HG03432 (cell line): ENCODE measurements around the gene CREB5.
"Not testable (repeated sequence)": the region's sequence is repeated elsewhere in the genome, so short reads cannot be mapped to it uniquely, and the experiment has no call there.

Experiments
- ATAC-seq: cut with Tn5 transposase; IDR thresholded peaks from one replicate; pipeline ENCODE4 v1.9.1; 2021; ENCODE audit warnings: mild to moderate bottlenecking, moderate library complexity; ENCODE audit not compliant: unreplicated experiment

CREB5 gene

DNA sequence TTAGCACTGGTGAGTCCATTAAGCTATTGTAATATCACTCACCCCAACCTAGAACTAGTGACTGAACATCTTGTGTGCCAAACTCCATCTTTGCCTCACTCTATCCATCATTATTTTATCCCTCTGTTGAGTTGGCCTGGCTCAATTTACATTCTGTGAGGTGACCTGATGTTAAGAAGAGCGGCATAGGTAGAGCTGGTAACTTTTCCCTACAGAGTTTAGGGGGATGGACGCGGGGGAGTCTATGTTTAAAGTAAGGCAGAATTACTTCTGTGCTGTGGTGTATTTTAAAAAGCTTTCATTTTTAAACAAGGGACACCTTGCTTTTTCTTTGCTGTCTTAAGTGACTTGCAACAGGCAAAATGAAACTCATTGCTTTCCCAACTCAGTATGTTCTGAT lies 186.3 kb downstream of the CREB5 start:
- no peak for ATAC-seq

DNA sequence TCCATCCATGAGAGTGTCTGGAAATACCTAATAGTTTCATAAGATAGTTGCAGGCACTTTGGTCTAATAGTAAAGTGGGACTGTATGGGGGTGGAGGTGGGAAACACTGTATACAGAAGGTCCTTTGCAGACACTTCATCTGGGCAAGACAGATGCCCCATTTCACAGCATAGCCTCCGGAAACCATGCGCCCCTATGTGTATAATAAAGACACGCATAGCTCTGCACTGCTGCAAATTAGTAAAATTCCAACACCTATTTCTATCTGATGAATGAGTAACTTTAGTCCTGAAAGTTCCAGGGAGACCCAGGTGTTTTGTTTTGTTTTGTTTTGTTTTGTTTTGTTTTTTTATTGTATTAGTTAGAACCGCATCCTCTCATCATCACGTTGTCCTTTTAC lies 187.1 kb downstream of the CREB5 start:
- ATAC-seq = no peak

DNA sequence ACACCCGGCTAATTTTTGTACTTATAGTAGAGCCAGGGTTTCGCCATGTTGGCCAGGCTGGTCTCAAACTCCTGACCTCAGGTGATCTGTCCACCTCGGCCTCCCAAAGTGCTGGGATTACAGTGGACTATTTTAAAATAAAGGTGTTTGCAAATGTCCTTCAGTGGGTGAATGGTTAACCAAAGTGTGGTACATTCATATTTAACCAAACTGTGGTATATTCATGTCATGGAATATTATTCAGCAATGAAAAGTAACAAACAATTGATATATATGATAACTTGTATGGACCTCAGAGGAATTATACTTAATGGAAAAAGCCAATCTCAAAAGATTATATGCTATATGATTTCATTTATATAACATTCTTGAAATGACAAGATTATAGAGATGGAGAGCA lies 190.0 kb downstream of the CREB5 start:
- no peak for ATAC-seq

DNA sequence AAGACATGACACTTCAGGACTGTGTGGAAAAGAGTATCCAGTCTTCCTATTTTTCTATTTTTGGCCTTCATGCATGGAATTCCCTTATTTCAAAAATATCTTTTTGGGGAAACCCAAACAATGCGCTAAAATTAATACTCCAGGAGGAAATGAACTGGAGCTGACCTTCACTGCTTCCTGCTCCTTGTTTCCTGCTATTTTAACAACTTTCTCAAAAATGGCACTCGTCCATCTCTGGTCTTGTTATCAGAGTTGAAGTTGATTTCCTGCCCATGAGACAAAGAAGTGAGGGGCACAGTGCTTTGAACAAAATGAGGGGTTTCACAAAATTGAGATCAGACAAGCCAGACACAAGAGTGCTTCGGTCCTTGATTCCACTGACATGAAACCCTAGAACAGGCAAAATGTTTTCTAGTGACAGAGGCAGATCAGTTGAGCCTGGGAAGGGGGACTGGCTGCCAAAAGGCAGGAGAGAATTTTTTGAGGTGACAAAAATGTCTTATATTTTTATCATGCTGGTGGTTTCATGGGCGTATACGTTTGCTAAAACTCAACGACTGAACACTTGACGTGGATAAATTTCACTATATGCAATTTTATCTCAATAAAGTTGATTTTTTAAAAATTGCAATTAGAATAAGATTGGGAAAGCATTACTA lies 193.2 kb downstream of the CREB5 start:
- ATAC-seq = no peak

DNA sequence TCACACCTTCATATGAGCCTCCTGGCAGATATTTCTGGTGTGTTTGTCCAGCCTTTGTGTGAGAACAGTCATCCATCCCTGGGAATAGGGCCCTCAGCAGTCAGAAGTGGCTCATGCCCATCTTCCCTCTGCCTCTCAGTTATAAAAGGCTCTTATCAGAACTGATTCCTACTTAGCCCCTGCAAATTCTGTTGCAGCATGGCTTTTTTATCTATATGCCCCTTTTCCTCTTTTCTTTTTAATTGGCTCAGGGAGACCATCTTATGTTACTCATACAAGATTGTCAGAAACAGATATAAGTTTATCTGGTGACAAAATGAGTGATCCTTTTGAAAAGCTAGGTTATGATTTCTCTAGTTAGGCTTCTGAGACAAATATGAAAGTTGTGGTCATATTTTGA lies 194.1 kb downstream of the CREB5 start:
- ATAC-seq = no peak

DNA sequence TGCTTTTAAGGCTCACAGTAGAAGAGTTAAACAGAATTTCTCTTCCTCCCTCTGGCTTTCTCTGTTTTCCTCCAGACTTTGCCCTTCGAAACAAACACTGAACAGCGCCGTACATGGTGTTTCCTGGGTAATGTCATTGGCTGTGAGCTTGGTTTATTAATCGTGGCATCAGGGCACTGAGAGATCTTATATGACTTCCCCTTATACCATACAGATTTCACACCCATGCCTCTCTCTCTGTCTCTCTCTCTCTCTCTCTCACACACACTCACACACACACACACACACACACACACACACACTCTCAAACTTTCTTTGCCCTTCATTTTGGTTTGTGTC lies 195.5 kb downstream of the CREB5 start:
- ATAC-seq = no peak

DNA sequence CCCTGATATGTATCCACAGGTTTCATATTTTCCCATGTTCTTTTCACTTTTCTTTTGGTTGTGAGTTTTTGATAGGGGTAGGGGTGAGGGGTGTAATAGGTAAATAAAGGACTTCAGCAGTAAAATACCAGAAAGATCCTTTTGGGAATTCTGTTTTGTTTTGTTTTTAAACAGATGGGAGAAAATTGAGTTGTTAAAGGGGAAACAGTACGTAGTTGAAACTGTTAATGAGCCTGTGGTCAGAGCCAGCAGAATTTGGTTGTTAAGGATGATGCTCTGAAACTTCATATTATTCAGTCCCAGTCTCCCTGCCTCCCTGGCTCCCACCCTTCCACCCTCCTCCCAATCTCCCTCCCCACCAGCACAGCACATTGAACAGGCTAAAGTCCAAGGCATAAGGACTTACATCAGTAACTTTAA lies 195.9 kb downstream of the CREB5 start:
- ATAC-seq = no peak

DNA sequence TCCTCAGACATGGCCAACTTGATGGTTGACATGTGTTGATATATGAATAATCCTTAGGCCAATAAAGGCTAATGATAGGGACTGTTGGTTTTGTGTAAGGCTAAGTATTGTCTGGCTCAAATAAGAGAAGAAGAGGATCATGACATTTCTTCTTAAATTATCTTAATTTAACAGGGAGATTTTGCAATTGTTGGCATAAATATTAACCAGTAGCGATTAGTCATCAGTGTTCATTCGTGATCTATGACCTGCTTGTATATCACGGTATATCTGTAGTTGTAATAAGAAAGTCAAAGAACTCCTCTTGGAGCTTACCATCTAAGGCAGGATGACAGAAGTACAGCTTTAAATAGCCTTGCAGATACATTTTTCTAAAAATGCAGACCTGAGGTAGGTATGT lies 196.4 kb downstream of the CREB5 start:
- no peak for ATAC-seq

DNA sequence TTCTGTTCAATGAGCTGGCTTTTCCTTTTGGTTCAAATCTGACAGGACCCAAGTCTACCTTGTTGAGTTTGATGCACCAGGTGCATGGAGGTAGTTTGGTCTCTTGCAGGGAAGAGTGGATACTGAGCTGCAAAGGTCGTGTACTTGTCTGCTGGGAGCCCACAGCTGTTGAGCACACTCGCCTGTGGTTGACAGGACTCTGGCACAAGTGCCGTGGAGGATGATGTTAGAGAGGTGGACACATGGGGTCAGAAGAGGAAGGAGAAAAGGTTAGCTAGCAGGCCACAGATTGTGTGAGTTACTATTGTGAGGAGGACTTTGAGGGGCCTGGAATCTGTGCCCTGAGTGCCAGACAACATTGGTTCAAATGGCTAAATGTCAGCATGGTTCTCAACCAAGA lies 197.3 kb downstream of the CREB5 start:
- no peak for ATAC-seq

DNA sequence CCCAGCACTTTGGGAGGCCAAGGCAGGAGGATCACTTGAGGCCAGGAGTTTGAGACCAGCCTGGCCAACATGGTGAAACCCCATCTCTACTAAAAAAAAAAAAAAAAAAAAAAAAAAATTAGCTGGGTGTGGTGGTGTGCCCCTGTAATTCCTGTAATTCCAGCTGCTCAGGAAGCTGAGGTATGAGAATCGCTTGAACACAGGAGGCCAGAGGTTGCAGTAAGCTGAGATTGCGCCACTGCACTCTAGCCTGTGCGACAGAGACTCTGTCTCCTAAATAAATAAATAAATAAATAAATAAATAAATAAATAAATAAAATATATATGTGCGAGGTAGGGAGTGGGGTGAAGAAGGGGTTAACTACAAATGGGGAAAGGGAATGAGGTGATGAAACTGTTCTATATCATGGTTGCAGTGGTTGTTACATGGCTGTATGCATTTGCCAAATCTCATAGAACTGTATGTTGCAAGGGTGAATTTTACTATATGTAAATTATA lies 199.1 kb downstream of the CREB5 start:
- not testable (repeated sequence) for ATAC-seq

DNA sequence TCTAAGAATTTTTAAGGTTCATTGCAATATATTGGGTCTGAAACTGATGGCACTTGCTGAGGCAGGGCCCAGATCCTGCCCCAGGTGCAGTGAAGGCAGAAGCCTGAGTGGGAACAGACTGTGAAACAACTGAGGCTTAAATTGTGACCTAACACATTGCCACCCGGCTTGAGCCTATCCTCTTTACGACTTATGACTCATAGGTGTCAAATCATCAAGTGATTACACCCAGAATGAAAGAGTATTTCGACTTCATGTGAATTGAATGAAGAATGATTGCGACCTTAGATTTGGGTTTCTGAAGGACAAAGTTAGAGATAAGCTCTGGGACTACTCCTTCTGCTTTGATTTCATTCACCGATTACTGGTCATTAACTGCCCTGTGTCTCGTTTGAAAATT lies 200.9 kb downstream of the CREB5 start:
- ATAC-seq = no peak

DNA sequence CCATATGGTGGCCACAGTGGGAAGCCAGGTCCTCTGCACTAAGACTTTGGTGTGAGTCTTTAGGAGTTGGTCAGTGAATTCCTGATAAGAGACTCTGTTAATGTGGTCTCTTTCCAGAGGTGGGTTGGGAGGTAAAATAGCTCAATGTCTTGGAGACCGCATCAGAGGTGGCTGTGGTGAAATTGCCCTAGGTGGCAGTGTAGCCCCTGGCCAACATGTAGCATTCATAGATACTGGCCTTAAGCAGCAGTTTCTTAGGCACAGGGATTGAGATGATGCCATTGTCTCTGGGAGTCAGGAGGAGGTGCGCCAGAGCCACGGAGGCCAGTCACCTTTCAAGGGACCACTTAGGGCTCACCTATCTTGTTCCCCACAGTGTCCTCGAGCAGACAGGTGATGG lies 202.8 kb downstream of the CREB5 start:
- no peak for ATAC-seq

DNA sequence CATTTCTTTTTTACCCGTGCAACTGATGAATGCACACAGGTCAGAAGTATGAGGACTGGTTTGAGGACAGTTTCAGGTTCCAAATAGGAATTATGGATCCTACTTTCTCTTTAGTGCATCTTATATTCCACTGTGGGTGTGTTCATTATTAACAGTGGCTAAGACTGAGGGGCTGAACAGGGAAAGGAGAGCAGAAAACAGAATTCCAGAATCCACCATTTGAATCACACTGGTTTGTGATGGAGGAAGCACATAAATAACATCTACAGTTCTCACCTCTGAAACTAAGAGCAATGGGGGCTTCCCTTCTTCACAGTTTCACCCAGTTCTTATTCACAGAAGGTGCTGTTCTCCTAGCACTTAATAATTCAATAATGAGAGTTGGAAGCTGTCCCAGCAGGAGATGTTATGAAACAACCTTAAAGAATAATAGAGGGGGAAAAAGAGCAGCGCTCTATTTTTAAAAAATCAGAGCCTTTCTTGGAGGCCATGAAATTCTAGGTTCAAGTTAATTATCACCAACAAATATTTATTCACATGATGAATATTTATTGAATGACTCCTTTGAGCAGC lies 205.1 kb downstream of the CREB5 start:
- ATAC-seq = no peak

DNA sequence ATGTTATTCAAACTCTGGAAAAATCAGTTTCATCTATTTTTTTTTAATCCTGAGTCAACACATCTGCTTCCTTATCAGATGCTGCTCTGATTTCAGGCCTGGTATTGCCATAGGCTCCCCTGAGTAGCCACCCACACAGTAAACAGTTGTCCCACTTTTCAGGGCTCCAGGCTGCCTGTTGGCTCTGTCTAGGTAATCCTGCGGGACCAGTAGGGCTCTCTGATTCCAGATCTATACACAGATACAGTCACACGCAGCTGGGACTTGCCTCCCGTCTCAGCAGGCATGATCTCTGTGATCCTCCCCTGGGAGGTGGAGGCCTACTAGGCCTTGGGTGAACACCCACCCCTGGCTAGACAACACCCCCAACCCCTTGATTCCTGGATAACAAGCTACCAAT lies 206.1 kb downstream of the CREB5 start:
- ATAC-seq = no peak

DNA sequence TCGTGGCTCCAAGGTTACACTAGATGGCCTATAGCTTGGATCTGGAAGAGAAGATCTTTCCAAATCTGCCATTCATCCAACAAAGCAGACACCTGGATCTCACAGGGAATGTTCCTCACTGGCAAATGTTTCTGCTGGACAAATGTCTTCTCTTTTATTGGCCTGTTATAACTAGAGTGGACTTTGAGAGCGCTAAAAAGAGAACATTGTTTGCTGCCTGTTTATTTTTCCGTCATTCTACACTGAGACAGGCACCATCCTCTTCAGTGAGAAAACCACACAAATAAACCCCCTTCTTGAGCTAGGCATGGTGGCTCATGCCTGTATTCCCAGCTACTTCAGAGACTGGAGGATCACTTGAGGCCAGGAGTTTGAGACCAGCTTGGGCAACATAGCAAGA lies 206.9 kb downstream of the CREB5 start:
- no peak for ATAC-seq

DNA sequence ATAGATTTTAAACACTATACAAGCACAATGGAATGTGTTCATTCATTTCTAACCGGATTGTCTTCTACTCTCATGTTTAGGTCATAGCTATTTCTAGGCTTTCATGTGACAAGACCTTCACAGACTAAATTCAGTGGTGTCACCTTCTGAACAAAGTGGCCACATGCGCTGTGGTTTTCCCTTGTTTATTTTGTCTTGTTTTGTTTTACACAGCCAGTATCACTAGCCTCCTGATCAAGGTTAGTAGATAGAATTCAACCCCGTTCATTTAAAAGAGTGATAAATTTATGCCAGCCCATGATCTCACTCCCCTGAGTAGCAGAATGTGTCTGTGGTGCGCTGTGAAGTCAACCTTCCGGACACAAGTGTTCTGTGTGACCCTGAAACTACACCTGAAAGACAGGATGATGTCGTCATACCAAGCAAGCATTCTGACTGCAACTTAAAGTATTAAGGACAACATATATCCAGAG lies 209.1 kb downstream of the CREB5 start:
- no peak for ATAC-seq

DNA sequence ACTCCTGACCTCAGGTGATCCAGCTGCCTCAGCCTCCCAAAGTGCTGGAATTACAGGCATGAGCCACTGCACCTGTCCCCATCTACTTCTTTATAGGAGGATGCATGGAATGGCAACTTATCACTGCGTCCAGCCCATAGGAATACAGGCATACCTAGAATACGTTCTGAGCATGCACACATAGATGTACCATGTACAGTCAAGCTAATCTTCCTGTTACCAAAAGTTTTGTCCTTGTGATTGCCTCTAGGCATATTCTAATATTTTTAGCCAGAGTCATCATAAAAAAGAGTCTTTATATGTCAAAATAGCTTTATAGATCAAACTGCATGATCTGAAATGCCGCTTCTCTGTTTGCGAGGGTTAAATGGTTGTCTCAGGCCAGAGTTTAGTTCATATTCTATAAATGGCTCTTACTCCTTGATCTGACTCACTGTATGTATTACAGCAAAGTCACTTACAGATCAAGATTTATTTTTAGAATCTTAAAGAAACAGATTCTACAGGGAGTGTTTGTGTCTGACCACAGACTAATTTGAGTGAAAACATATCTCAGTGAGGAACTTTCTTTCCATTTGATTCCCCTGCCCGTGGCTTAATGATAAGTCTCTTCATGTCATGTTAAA lies 210.9 kb downstream of the CREB5 start:
- ATAC-seq = no peak

DNA sequence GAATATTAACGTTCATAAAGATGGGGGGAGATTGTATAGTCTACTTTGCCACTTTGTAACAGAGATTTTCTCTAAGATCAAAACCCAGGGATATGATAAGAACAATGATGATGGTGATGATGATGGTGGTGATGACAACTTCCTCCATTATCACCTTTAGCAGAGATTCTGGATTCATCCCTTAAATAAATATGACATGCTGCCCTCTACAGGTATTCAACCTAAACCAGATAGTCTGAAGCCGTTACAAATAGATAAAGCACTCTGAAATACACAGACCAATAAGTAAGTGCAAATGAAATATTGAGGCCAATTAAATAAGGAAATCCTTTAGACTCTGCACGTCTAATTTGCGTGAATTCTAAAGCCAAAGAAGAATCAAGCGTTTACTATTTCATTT lies 211.5 kb downstream of the CREB5 start:
- no peak for ATAC-seq

DNA sequence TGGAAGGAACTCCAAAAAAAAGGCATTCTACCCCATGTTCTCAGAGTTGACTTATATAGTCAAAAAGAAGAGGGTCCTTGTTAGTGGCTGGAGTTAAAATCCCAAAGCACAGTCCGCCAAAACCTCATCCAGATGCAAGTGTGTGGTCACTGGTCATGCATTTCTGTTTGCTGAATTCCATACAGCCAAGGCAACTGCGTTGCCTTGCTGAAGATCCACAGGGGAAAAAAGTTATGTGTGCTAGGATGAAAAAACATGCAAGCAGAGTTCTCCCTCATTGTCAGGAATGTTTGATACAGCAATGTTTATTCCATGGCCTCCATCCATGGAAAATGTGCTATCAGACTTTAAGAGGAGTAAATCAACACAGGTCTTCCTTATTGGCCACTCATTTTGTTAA lies 213.1 kb downstream of the CREB5 start:
- no peak for ATAC-seq

DNA sequence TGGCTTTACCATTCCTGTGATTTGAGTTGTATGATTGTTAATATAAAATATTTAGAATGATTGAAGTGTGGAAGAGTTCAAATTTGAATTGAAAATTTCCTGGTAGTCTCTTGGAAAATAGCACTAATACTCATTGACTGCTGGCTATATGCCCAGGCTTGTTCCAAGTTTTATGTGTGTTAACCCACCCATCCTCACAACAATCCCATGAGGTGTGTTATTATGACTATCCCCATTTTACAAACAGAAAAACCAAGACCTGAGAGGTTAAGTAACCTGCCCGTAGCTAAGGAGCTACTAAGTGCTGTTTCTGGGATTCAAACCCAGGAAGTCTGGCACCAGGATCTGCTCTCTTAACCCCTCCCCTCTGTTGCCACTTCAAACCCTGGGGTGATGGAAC lies 213.9 kb downstream of the CREB5 start:
- ATAC-seq = no peak

DNA sequence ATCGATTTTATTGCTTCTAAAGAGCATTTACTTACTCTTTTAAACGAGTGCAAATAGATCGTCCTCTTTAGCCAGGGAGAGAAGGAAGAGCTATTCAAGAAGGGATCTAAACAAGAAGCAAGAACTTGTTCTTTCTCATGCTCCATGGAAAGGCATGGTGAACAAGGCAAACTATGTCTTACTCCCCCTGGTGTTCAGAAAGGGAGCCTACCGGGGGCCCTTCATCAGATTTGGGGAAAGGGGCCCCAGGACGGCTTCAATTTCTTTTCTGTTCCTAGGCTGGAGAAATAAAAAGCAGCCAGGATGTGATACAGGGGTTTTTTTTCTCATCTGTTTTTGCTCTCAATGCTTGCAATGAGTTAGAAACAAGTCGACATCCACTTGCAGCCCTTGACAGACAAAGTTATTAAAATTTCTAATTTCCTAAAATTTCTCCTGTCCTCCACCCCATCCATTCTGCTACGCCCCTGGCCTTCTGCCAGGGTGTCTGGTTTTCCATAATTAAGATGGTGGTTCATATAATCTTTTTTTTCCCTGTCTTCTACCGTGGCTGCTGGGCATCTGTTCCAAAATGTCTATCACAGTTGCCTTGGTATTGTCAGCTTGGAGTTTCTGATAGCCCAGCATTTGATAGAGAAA lies 214.4 kb downstream of the CREB5 start:
- no peak for ATAC-seq

DNA sequence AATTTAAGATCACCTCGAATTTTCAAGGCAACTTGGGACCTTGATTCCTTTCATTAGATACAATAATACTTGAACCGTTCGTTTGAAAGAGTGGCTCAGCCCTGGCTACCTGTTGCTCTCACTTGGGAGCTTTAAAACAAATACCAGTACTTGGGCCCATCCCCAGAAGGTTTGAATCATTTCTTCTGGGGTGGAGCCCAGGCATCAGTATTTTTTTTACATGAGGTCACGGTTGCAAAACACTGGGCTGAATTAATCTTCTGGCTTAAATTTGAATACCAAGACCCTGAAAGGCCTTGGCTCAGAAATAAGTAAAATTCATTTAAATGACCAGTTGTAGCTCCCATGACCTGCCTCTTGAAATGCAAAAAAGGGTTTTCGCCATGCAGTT lies 214.9 kb downstream of the CREB5 start:
- no peak for ATAC-seq
